HCT116 (cell line): ENCODE measurements around the gene SMPDL3A. TPM values are rescaled to one million over a fixed set of nuclear protein-coding genes. Genes with fewer than 3 reads are reported as not detected.

ENCODE experiments used
- ATAC-seq: fragments of 200-7000 bp; cut with Tn5 transposase; 2 replicates; pipeline ENCODE4 v1.9.1; 2020; ENCODE audit warnings: mild to moderate bottlenecking, moderate library complexity
- BruUV-seq: library from RNA; stranded (reverse); fragments of 400-500 nt; replicated peaks from 2 replicates; lab custom pipeline; 2021; lab: Mats Ljungman, UMichigan
- CTCF ChIA-PET: fragments of 300-600 bp; sonication (Branson Sonifier 250); formaldehyde crosslinking; loops from one replicate; lab custom pipeline; 2021; ENCODE audit warnings: antibody characterized with exemption; lab: Charles Lee
- POLR2A ChIA-PET: fragments of 300-600, 350-600 bp; sonication (Branson Sonifier 250); formaldehyde crosslinking; loops from one replicate; lab custom pipeline; 2021; ENCODE audit warnings: antibody characterized with exemption; lab: Charles Lee
- RAD21 ChIA-PET, 2 experiments: fragments of 300-600 bp; sonication (Branson Sonifier 250); formaldehyde crosslinking; loops; one replicate each; lab custom pipeline; 2023; ENCODE audit warnings: low total read pairs in 2 of 2; ENCODE audit not compliant: uncharacterized antibody in 2 of 2, unreplicated experiment in 2 of 2, low non-redundant PET in 1 of 2; lab: Charles Lee
- DNase-seq: peaks from one replicate; pipeline ENCODE4 v3.0.0-alpha.2; 2010; ENCODE audit warnings: low read depth, low spot score
- H2AFZ ChIP-seq: fragments of 200-600 bp; shearing (Covaris generic), sonication (generic); 2 replicates; pipeline ENCODE4 v1.6.1; 2017; ENCODE audit warnings: low read depth, mixed run types, mixed read lengths, antibody characterized with exemption, low read length; ENCODE audit not compliant: poor library complexity, severe bottlenecking
- H3K27ac ChIP-seq: 2 replicates; pipeline ENCODE4 v1.5.1; 2012; ENCODE audit warnings: low read depth, low read length
- H3K27me3 ChIP-seq: fragments of 200-600 bp; sonication (generic); 2 replicates; pipeline ENCODE4 v1.6.1; 2016; ENCODE audit warnings: mixed run types, low read length, mixed read lengths; ENCODE audit not compliant: insufficient read depth
- H3K36me3 ChIP-seq, 2 experiments: fragments of 200-500 bp in 1 of 2; fragments of 200-600 bp in 1 of 2; sonication (Bioruptor generic) in 1 of 2; sonication (generic) in 1 of 2; 2 replicates each; pipeline versions ENCODE4 v1.5.1 to v1.6.1; 2014 to 2016; ENCODE audit warnings: low read length in 2 of 2, inconsistent platforms in 1 of 2, mixed read lengths in 1 of 2, mixed run types in 1 of 2; ENCODE audit not compliant: insufficient read depth in 2 of 2, control insufficient read depth in 1 of 2
- H3K4me1 ChIP-seq, 2 experiments: fragments of 200-600 bp in 1 of 2; sonication (generic) in 1 of 2; 2 replicates each; pipeline versions ENCODE4 v1.5.1 to v1.6.1; 2012 to 2017; ENCODE audit warnings: low read length in 2 of 2, inconsistent platforms in 1 of 2, mild to moderate bottlenecking in 1 of 2, mixed read lengths in 1 of 2, mixed run types in 1 of 2, moderate library complexity in 1 of 2; ENCODE audit not compliant: insufficient read depth in 2 of 2, control insufficient read depth in 1 of 2
- H3K4me2 ChIP-seq: fragments of 200-600 bp; sonication (generic); 2 replicates; pipeline ENCODE4 v1.6.1; 2017; ENCODE audit warnings: mixed run types, low read length, mixed read lengths
- H3K4me3 ChIP-seq, 2 experiments: fragments of 200-600 bp in 1 of 2; sonication (generic) in 1 of 2; replicated peaks in 1 of 2; 2 replicates each; pipeline ENCODE4 v1.5.1; 2011 to 2016; ENCODE audit warnings: low read length in 2 of 2, control low read depth in 1 of 2, low read depth in 1 of 2, mild to moderate bottlenecking in 1 of 2, mixed read lengths in 1 of 2, mixed run types in 1 of 2
- H3K79me2 ChIP-seq: fragments of 200-600 bp; sonication (generic); 2 replicates; pipeline ENCODE4 v1.6.1; 2017; ENCODE audit warnings: mild to moderate bottlenecking, mixed run types, low read length, moderate library complexity, mixed read lengths; ENCODE audit not compliant: insufficient read depth
- H3K9ac ChIP-seq: fragments of 200-600 bp; sonication (generic); 2 replicates; pipeline ENCODE4 v1.6.1; 2016; ENCODE audit warnings: low read length, mixed read lengths
- H3K9me2 ChIP-seq: fragments of 200-600 bp; sonication (generic), shearing (Covaris generic); 2 replicates; pipeline ENCODE4 v1.6.1; 2017; ENCODE audit warnings: mixed run types, mild to moderate bottlenecking, moderate library complexity; ENCODE audit not compliant: insufficient read depth
- H3K9me3 ChIP-seq, 2 experiments: fragments of 200-500 bp in 1 of 2; fragments of 200-600 bp in 1 of 2; sonication (Bioruptor generic) in 1 of 2; sonication (generic) in 1 of 2; 2 replicates each; pipeline ENCODE4 v1.6.1; 2014 to 2017; ENCODE audit warnings: low read length in 2 of 2, mixed read lengths in 2 of 2, inconsistent platforms in 1 of 2, low read depth in 1 of 2, mild to moderate bottlenecking in 1 of 2, mixed run types in 1 of 2, moderate library complexity in 1 of 2; ENCODE audit not compliant: control insufficient read depth in 1 of 2, insufficient read depth in 1 of 2
- H4K20me1 ChIP-seq: fragments of 200-600 bp; sonication (generic), shearing (Covaris generic); 2 replicates; pipeline ENCODE4 v1.6.1; 2017; ENCODE audit warnings: mixed run types, mild to moderate bottlenecking, moderate library complexity; ENCODE audit not compliant: insufficient read depth
- CEBPB ChIP-seq: IDR thresholded peaks from 2 replicates; pipeline ENCODE4 v1.6.1; 2012; ENCODE audit warnings: low read depth
- CTCF ChIP-seq, 3 experiments: fragments of 200-600 bp in 1 of 3; sonication (generic) in 1 of 3; IDR thresholded peaks in 2 of 3; conservative IDR thresholded peaks in 1 of 3; 2 replicates each; pipeline ENCODE4 v1.5.1; 2012 to 2017; ENCODE audit warnings: low read depth in 2 of 3, low read length in 2 of 3, antibody characterized with exemption in 1 of 3, borderline replicate concordance in 1 of 3, control low read depth in 1 of 3, mild to moderate bottlenecking in 1 of 3, mixed read lengths in 1 of 3, mixed run types in 1 of 3, moderate library complexity in 1 of 3; ENCODE audit not compliant: insufficient read depth in 1 of 3
- EGR1 ChIP-seq: IDR thresholded peaks from 2 replicates; pipeline ENCODE4 v1.6.1; 2012; ENCODE audit warnings: low read depth
- ELF1 ChIP-seq: IDR thresholded peaks from 2 replicates; pipeline ENCODE4 v1.6.1; 2012; ENCODE audit warnings: low read depth, borderline replicate concordance
- JUND ChIP-seq: IDR thresholded peaks from 2 replicates; pipeline ENCODE4 v1.6.1; 2012
- intact Hi-C: fragments of 100-400 bp; cut with micrococcal nuclease; formaldehyde crosslinking; loops from 2 replicates; pipeline ENCODE4 v1.10.0; 2022
- total RNA-seq: library from RNA; stranded (reverse); gene quantifications from one replicate; pipeline ENCODE4 v1.2.1, GENCODE V29; 2021; ENCODE audit not compliant: unreplicated experiment

Gene SMPDL3A
- total RNA-seq, 1 experiment from 2014 or later: 2.4 TPM

GRCh38 chr6:122799916-122800686, 11.0 kb downstream of the SMPDL3A start:
- Histone ChIP-seq H3K4me2 (peak overlapping the region; percentile 20; the same call in 1 of the 2 replicates), H3K4me1 (peaks cover 3 to 34% of the 10 kb centered on the region in 2 experiments), H3K79me2 (no peaks in the 10 kb centered on the region), H3K9me3 (no peaks in the 10 kb centered on the region), H3K4me3 (no peak overlapping the region), H2AFZ (no peak overlapping the region), H3K9me2 (no peaks in the 10 kb centered on the region), H4K20me1 (no peaks in the 10 kb centered on the region), H3K27ac (no peak overlapping the region), H3K9ac (no peak overlapping the region), H3K27me3 (no peaks in the 10 kb centered on the region), H3K36me3 (no peaks in the 10 kb centered on the region)
- DNase-seq (no peak), ATAC-seq (no peak)
- TF ChIP-seq JUND (0 out of 2 replicates have a peak, but pooled peaks have one; percentile 17), ELF1 (no peak)
- intact Hi-C loops: no loop called here
- ChIA-PET POLR2A (interaction anchor here (0.9 kb wide), 1 partner anchor 11 kb away, joined by 3 read pairs; the partner anchor contains the start of gene SMPDL3A), CTCF (no interaction called here), RAD21 (no interaction called here)
- no TSS peak for BruUV-seq

- ChIA-PET POLR2A (no interaction called here), RAD21 (no interaction called here), CTCF (no interaction called here)
- Histone ChIP-seq H4K20me1 (no peaks in the 10 kb centered on the region), H3K36me3 (no peaks in the 10 kb centered on the region), H3K9ac (no peak overlapping the region), H3K9me2 (no peaks in the 10 kb centered on the region), H3K4me3 (no peak overlapping the region), H3K4me1 (peaks cover 3 to 34% of the 10 kb centered on the region in 2 experiments), H3K79me2 (no peaks in the 10 kb centered on the region), H2AFZ (no peak overlapping the region), H3K9me3 (no peaks in the 10 kb centered on the region), H3K4me2 (no peak overlapping the region), H3K27ac (no peak overlapping the region), H3K27me3 (no peaks in the 10 kb centered on the region)
- intact Hi-C loops: no loop called here
- TF ChIP-seq EGR1 (no peak), CEBPB (no peak), CTCF (IDR thresholded peaks at IDR 0.05 in 2 of 3, conservative IDR thresholded peaks at IDR 0.05 in 1 of 3; ENCODE audit: borderline replicate concordance in 1 of 3, insufficient read depth in 1 of 3, low read depth in 2 of 3, low read length in 2 of 3) (no peak)
- DNase-seq (no peak), ATAC-seq (no peak)
- no TSS peak for BruUV-seq
Observed at GRCh38 chr6:122800906-122801305, 11.8 kb downstream of the SMPDL3A start.
